Omental fat pad (tissue), 4 donors: ENCODE data around the gene MET. TPM values are rescaled to one million over a fixed set of nuclear protein-coding genes. Genes with fewer than 3 reads are reported as not detected.
A peak's percentile ranks its signal among the peaks of the same experiment; 100 is the strongest.

Source experiments
- ATAC-seq: fragments of 150-250 bp; one replicate; pipeline ENCODE4 v1.9.1; 2016; ENCODE audit warnings: mild to moderate bottlenecking, moderate library complexity; ENCODE audit not compliant: low FRiP score
- DNase-seq: peaks from one replicate; pipeline ENCODE4 v3.0.0-alpha.2; 2019; ENCODE audit warnings: low spot score
- CTCF ChIP-seq, 3 donors: fragments of 450-650 bp; IDR thresholded peaks; one replicate each; pipeline ENCODE4 v1.5.1; 2016 to 2017; ENCODE audit warnings: antibody characterized with exemption in 3 of 3, mild to moderate bottlenecking in 3 of 3, moderate library complexity in 2 of 3
- total RNA-seq, 4 donors: library from RNA; depleted of rRNA; stranded (reverse); fragments of >200 nt; gene quantifications; one replicate each; pipeline ENCODE4 v1.1.0, GENCODE V29; 2016

MET gene
- total RNA-seq, 4 donors from 2014 or later, result 24.9 to 92.4 (median 54.4) TPM

DNA sequence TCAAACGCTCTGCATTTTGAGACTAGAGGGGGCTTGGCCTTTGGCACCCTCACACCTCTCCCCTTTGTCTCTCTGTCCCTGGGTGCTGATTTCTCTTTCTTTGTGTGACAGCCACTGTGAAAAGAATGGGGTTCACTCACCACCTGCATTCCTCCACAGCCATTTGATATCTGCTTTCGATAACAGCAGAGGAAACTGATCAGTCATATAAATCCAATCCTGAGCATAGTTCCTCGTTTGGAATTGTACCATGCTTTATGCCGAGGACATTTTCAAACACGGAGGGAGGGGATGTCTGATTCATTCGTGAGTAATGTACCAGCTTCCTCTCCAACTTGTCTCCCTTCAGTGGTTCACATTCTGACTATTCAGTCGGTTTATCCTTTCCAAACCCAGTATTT, 15.8 kb downstream of the MET start:
- no peak for TF ChIP-seq CTCF (IDR thresholded peaks at IDR 0.05)
- ATAC-seq (peak; percentile 58), DNase-seq (no peak)

DNA sequence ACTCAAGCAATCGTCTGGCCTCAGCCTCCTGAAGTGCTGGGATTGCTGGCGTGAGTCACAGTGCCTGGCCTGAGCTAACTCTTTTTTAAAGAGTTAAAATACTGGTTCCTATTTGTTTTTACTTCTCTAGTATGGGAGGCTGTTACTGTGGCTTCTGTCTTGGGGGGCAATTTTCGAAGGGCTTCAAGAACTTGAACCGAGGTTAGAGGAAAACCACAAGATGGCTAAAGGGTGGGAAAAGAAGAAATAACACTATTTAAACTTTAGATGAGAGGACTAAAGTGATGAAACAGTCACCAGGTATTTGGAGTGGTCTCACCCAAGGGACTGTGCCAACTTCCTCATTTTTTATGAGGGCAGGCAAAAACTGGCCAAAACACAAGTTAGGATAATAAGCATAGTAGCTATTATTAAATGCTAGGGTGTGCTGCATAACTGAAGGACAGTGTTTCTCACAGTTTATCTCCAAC, 17.8 kb downstream of the MET start:
- DNase-seq (no peak), ATAC-seq (no peak)
- TF ChIP-seq CTCF (IDR thresholded peaks at IDR 0.05), result no peak

DNA sequence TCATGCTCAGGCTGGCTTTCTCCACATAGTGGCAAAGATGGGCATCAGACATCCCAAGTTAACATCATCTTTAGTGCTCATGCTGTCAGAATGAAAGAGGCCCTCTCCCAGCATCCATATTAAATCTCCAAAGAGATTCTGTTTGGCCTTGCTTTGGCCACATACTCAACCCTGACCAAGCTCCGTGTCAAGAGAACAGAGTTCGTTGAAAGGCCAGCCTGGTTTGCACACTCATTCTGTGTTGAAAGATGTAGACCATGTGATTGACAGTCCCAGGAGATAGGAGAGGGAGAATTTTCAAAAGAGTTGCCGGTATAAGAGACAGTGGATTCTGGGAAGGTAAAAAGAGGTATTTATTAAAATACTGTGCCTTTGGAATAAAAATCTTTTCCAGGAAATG, 19.7 kb downstream of the MET start:
- DNase-seq, result no peak
- no peak for TF ChIP-seq CTCF (IDR thresholded peaks at IDR 0.05)
- peak; percentile 55 for ATAC-seq

DNA sequence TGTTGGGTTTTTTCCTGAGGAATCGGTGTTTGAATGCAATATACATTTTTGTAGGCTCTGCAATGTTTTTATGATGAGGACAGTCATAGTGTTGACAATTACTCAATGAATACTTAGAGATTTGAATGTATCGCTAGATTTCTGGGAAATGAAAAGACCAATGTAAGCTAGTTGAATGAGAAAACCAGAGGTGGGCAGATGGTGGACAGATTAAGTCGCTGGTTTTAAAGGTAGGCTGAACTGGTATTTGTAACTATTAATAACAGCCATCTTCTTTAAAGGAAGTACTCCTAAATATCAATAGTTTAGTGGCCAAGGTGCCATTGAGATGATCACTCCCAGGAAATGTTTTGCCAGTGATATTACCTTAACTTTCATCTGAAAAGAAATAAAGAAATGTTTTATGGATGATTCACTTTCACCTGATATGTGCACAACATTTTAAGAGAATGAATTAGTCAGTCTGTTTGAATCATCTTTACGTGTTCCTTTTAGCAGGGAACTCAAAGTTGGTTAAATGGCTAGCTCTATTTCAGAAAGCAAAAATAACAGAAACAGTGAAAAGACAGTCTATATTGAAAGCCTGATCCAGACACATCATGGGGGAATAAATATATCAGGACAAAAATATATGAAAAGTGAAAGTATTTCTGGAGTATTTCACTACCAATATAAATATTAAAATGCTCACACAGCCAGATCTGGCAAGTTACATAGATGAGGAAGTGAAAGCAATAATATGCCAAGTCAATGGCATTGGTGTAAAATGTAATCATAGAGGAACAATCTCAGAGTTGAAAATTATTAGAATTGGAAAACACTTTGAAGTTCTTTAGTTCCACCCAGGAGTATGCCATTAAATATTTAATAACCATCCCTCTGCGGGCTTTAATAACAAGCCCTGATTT, 20.7 kb downstream of the MET start:
- DNase-seq (no peak), ATAC-seq (peak; percentile 52)
- TF ChIP-seq CTCF (IDR thresholded peaks at IDR 0.05), result no peak

DNA sequence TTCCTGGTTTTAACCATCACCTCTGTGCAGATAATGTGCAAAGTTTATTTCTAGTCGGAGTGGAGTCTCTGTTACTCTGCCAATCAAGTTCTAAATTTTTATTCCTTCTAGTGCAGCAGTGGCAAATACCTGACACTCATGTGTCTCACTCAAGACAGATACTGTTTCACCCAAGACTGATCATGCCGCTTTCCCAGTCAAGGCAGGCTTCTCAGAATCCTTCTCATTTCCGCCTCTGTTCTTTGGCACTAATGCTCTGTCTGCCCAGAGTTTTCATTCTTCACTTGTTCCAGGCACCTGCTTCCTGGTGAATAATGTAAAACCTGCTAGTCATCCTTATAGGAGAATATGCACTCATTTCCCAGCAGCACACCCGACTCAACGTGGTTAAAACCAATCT, 24.7 kb downstream of the MET start:
- ATAC-seq (no peak), DNase-seq (no peak)
- no peak for TF ChIP-seq CTCF (IDR thresholded peaks at IDR 0.05)

DNA sequence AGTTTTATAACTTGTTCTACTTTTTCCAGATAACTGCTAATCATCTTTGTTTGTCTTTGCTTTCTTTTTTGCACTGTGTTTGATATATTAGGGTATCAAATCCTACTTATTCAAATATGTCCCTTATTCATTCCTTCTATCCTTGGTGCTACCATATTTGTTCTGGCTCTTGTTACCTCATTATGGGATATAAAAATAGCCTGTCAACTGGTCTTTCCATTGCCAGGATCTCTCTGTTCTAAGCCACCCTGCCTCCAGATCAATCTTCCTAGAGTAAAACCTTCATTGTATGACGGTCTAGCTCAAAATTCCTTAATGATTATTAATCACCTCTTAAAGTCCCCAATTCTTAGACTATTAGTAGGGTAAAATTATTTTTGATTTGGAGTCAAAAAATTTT, 25.2 kb downstream of the MET start:
- DNase-seq (no peak), ATAC-seq (no peak)
- no peak for TF ChIP-seq CTCF (IDR thresholded peaks at IDR 0.05)

DNA sequence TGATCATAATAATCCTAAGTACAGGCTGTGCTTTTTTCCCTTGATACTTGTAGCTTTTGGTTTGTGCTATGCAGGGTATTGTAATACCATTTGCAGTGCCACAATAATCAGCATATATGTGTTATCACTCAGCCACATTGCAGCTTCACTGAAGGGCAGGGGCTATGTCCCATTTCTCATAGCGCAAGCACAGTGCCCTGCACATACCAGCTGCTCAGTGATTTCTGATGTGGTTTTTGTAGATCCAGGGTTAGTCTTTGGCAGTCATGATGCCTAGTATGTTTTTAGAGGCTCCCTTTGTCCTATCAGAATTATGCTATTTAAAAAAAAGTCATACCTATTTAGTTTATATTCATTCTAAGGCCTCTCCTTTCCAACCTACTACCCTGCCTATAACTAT, 25.8 kb downstream of the MET start:
- DNase-seq (no peak), ATAC-seq (no peak)
- no peak for TF ChIP-seq CTCF (IDR thresholded peaks at IDR 0.05)
